Stimulated activated CD4-positive, alpha-beta T cell treated with anti-CD3 and anti-CD28 coated beads, TNF-alpha, amount 100 ng/mL, for 1 hour (primary cell): ENCODE data around the gene RPS5.
"Not testable (repeated sequence)": the region's sequence is repeated elsewhere in the genome, so short reads cannot be mapped to it uniquely, and the experiment has no call there.

Experiments
- DNase-seq, 3 donors: peaks; one replicate each; pipeline ENCODE4 v3.0.0-alpha.2; 2020; ENCODE audit warnings: low read depth in 3 of 3, low spot score in 1 of 3

Gene RPS5

DNA sequence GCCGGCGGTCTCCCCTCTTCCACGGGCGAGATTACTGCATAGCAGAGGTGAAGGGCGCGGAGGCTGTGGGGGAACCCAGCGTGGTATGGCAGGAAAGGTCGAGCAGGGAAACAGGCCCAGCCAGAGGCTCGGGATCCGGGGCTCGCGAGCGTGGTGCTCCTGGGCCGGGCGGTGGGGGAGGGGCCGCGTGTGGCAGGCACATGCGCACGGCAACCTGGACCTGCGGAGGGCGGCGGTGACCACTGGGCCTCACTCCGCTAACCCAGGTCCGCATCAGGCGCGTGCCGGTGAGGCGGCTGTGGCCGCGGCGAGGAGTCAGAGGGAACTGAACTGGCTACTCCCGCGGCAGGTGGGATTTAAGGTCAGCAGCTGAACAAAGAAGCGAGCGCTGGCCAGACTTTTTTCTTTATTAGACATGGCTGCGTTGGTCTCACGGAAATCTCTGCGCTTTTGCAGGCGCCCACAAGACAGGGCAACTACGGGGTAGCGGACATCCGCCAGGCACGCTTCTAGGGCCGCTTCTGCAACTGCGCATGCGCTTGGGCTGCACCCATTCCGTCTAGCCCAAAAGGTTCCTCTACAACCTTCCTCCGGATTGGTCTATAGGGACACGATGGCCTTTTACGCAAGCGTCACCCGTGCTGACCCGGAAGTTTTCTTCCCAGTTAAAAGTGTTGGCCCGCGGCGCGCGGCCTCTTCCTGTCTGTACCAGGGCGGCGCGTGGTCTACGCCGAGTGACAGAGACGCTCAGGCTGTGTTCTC is at the start of gene RPS5:
TSS of gene RPS5 (plus strand) at position 694 of the 762 bp plus-strand sequence. CDS start 869 bp downstream, outside the sequence.
- peak; percentile 89 to 94 (median 92) for DNase-seq

DNA sequence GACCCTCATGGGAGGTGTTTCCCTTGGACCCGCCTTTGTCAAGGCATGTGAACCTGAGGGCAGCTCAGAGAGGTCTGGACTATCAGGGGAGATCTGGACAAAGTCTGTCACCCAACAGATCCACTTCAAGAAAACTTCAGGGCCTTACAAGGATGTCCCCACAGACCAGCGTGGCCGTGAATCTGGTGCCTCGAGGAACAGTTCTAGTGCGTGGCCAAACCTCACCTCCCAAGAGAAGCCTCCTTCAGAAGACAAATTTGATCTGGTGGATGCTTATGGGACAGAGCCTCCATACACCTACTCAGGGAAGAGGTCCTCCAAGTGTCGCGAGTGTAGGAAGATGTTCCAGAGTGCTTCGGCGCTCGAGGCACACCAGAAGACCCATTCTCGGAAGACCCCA is 48.7 kb upstream of the RPS5 start:
- DNase-seq = no peak

GRCh38 chr19:58338825-58339558 is 48.1 kb upstream of the RPS5 start:
- no peak for DNase-seq

- no peak for DNase-seq
These were observed 41.5 kb upstream of the RPS5 start for GRCh38 chr19:58345558-58345957.

GRCh38 chr19:58346961-58347929 is 39.8 kb upstream of the RPS5 start:
- peak; percentile 22 to 47 (median 41) for DNase-seq

DNA sequence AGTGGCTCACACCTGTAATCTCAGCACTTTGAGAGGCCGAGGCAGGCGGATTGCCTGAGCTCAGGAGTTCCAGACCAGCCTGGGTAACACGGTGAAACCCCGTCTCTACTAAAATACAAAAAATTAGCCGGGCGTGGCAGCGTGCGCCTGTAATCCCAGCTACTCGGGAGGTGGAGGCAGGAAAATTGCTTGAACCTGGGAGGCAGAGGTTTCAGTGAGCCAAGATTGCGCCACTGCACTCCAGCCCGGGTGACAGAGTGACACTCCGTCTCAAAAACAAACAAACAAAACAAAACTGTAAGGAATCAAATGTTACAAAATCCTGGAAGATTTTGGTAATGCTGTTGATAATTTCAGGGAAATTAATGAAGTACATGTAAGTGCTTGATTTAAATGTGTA is 39.0 kb upstream of the RPS5 start:
- not testable (repeated sequence) for DNase-seq

- DNase-seq = no peak
These were observed 37.5 kb upstream of the RPS5 start for GRCh38 chr19:58349590-58349989.

DNA sequence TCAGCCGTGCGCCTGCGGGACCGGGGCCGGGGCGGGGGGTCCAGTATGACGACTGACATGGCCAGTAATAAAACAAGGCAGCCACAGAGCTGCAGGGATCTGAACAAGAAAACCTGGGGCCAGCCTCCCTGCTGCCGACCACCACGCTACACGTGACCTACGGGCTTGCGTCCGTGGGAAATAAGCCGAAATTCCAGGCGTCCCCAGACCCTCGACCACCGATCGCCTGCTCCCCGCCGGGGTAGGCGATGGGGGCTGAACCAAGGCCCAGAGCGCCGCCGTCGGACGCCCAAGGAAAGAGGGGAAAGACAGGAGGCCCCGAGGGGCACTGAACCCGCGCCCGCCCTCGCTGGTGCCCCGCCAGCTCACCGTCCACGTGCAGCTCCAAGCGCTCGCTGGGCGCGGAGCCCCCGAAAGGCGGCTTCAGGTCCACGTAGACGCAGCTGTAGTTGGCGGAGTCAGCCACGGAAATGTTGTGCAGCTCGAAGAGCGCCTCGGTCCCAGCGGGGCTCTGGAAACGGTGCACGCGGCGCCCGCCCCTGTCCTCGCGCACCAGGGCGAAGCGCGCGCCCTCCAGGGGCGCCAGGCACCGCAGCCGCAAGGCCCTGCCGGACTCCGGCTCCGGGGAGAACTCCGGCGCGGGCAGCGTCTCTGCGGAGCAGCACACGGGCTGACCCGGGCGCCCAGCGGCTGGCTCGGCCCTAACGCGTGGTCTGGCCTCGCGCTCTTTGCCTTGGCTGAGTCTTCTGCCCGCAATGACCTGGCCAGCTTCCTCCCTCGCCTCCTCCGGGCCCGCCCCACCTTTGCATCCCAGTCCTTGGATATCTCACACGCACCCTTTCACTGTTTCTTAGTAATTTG is 36.8 kb upstream of the RPS5 start:
- no peak for DNase-seq

GRCh38 chr19:58350871-58351557 is 36.1 kb upstream of the RPS5 start:
- no peak for DNase-seq

DNA sequence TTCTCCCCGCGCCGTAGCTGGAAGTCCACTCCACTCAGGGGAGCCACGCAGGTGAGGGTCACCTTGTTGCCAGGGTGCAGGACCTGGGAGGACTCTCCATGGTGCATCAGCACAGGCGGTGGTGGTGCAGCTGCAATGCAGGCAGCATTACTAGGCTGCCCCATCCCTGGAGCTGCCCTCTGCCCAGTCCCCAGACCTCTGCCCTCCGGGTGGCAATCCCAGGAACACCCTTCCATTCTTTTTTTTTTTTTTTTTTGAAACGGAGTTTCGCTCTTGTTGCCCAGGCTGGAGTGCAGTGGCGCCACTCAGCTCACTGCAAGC is 35.6 kb upstream of the RPS5 start:
- DNase-seq = no peak

GRCh38 chr19:58351990-58352755 is 34.9 kb upstream of the RPS5 start:
- no peak for DNase-seq

DNA sequence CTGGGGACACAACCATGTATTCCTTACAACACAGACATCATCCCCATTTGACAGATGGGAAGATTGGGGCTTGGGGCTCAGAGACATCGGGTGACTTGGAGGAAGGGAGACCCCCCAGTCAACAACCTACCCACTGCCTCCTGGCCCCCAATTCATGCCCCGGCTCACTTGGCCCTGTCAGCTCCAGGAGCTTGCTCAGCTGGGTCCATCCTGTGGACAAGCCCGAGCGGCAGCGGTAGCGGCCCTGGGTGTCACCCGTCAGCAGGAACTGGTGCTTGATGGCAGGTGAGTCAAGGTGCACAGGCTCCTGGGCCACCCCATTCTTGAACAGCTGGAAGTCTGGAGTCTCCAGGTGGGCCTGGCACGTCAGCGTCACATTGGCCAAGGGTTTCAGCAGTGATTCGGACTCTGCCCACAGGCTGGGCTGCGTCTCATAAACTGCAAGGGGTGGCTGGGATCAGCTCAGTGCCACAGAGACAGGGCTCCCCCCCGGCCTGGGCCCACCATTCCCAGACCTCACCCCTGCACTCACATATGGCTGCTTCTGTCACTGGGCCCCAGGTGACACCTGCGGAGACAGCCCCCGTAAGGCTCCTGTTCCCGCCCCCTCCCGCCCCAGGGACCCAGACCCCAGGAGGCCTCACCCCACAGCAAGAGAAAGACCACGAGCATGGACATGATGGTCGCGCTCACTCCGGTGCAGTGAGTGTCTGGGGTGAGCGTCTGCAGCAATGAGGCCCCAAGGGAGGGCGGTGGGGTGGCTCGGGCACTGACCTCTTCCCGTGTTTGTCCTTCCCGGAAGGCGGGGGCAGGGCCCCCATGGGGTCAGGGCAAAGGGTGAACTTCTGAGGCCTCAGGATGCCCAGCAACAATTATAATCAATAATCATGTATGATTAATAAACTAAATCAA is 34.1 kb upstream of the RPS5 start, which contains the start of gene A1BG:
TSS of gene A1BG (minus strand) at position 733 of the 912 bp plus-strand sequence. CDS start at position 678, 55 bp downstream.
- no peak for DNase-seq

GRCh38 chr19:58353717-58354477 is 33.2 kb upstream of the RPS5 start:
- DNase-seq = no peak

- no peak for DNase-seq
These were observed 32.5 kb upstream of the RPS5 start for GRCh38 chr19:58354478-58355030.

GRCh38 chr19:58355215-58355796 is 31.8 kb upstream of the RPS5 start:
- DNase-seq = no peak

- peak in 1 of 3 donors; percentile 14 for DNase-seq
These were observed 30.9 kb upstream of the RPS5 start for GRCh38 chr19:58355908-58356765.
